ENCODE results near the gene PGPEP1. TPM values are rescaled to one million over a fixed set of nuclear protein-coding genes. Genes with fewer than 3 reads are reported as not detected.

PGPEP1 gene
- total and polyA plus RNA-seq, 11 donors = 22.5 to 58.6 (median 43.6) TPM

DNA sequence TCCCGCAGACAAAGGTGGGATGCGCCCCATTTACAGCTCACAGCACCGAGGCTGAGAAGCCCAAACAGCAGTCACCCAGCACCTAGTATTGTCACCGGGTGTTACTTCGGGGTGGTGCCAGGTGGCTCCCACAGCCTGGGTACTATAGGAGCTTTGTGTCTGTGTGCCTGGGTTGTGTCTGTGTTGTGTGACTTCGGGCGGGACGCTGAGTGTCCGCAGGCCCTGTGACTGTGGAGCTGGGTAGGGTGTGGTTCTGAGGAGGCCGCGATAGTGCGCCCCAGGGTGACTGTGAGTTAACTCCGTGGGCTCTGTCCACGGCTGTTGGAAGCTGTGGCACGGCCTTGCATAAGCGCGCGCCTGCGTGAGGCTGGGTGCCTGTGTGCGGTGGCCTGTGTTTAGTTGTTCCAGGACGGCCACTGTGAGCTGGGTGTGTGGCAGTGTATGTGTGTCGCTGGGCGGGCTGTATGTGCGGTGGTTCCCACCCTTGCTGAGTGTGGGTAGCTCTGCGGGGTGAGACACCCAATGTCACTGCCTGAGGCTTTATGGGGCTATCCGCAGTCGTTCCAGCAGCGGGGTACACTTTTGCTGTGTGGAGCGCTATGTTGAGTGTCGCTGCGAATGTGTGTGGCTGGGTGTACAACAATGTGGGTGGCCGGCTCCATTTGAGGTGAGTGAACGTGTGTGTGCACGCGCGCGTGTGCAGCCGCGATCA, 78.2 kb downstream of the PGPEP1 start:
- WGBS, 4 donors = 13 to 21% (median 15%) methylated on average over 25 to 39 of the region's 39 CpGs
- intact Hi-C loops (cut with DNase I) = loop anchor here in 3 of 10 donors (5.0 to 10.0 kb wide), 5 partner anchors 134 to 404 kb away; partner anchors contain the start of genes JUND (in 1 of the 3) and RAB3A (in 1 of the 3)

DNA sequence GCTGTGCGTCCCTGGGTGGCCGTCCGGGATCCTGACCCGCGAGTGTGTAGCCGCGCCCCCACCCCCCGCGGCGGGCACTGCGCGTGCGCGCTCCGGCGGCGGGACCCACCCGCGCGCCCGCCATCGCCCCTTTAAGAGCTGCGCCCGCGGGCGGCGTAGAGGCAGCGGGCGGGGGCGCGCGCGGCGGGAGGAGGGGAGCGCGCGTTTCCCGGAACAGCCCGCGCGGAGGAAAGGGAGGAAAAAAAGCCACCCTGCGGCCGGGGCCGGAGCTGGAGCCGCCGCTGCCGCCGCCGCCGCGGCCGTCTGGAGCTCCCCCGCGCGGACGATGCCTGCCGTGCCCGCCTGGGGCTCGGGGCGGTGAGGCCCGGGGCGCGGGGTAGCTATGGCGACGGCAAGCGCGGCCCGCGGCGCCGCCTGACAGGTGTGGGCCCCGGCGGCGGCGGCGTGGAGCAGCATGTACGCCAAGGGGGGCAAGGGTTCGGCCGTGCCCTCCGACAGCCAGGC, 78.8 kb downstream of the PGPEP1 start, which contains the start of gene SSBP4:
SSBP4 (plus strand) TSS at position 204 of the 504 bp plus-strand sequence; CDS start at position 455, 251 bp downstream.
- DNase-seq (peak; percentile 74 to 88 (median 84)), ATAC-seq (peak in 2 of 4 donors; percentile 10 to 22)
- Histone ChIP-seq H3K36me3 (no peaks in the 10 kb centered on the region), H3K4me3 (peak within 1 kb of the TSS; percentile 52 to 99 (median 80)), H3K4me1 (peaks cover 8 to 90% (median 69%) of the 10 kb centered on the region in 12 donors), H3K27ac (peak within 1 kb of the TSS; percentile 89 to 100 (median 95)), H3K9me3 (no peaks in the 10 kb centered on the region), H3K27me3 (peaks cover 0 to 22% (median 0%) of the 10 kb centered on the region in 9 donors)
- peak in 1 of 2 donors; percentile 50 for TF ChIP-seq POLR2A (IDR thresholded peaks at IDR 0.05)
- TF ChIP-seq, protein P1, sequence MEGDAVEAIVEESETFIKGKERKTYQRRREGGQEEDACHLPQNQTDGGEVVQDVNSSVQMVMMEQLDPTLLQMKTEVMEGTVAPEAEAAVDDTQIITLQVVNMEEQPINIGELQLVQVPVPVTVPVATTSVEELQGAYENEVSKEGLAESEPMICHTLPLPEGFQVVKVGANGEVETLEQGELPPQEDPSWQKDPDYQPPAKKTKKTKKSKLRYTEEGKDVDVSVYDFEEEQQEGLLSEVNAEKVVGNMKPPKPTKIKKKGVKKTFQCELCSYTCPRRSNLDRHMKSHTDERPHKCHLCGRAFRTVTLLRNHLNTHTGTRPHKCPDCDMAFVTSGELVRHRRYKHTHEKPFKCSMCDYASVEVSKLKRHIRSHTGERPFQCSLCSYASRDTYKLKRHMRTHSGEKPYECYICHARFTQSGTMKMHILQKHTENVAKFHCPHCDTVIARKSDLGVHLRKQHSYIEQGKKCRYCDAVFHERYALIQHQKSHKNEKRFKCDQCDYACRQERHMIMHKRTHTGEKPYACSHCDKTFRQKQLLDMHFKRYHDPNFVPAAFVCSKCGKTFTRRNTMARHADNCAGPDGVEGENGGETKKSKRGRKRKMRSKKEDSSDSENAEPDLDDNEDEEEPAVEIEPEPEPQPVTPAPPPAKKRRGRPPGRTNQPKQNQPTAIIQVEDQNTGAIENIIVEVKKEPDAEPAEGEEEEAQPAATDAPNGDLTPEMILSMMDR (IDR thresholded peaks at IDR 0.05) = peak in 8 of 12 donors; percentile 14 to 69 (median 45)
- 0 to 1% (median 1%) methylated on average over 16 to 80 of the region's 80 CpGs for WGBS, 4 donors
- intact Hi-C loops (cut with DNase I) = loop anchor here in 3 of 10 donors (5.0 to 10.0 kb wide), 5 partner anchors 134 to 404 kb away; partner anchors contain the start of genes JUND (in 1 of the 3) and RAB3A (in 1 of the 3)

More for the DNA sequence above, 78.2 kb downstream of the PGPEP1 start:
- Histone ChIP-seq H3K9me3 (no peaks in the 10 kb centered on the region), H3K4me3 (peak overlapping the region; percentile 7 to 99 (median 80)), H3K27ac (peak overlapping the region; percentile 89 to 100 (median 95)), H3K4me1 (peaks cover 8 to 88% (median 64%) of the 10 kb centered on the region in 12 donors), H3K36me3 (no peaks in the 10 kb centered on the region), H3K27me3 (peaks cover 0 to 22% (median 0%) of the 10 kb centered on the region in 9 donors)
- DNase-seq (peak; percentile 52 to 77 (median 56)), ATAC-seq (peak in 2 of 4 donors; percentile 0 to 2)
- no peak for TF ChIP-seq POLR2A (IDR thresholded peaks at IDR 0.05)
- TF ChIP-seq, protein P1 (IDR thresholded peaks at IDR 0.05) = no peak

Small RNA genes within 50 kb of the gene (microRNA-seq; reads per million reads assigned to microRNA genes)
- gene MIR3189 = 0 reads per million in 4 donors

Other genes starting within 250 kb of the PGPEP1 start
- gene MAST3, start 242.8 kb upstream of the PGPEP1 start, total RNA-seq = 1 to 10 TPM; 2.8 to 9.8 (median 5.2) TPM
- gene MAST3, start 242.8 kb upstream of the PGPEP1 start, polyA plus RNA-seq = 1 to 10 TPM; 1.5 to 2.9 TPM
- gene PIK3R2, start 187.4 kb upstream of the PGPEP1 start, total RNA-seq = 10 to 100 TPM; 17.9 to 28.6 (median 24.6) TPM
- gene PIK3R2, start 187.4 kb upstream of the PGPEP1 start, polyA plus RNA-seq = 1 to 10 TPM; 4.0 to 7.1 TPM
- 100 to 1,000 TPM in 2 of 9 donors, 10 to 100 TPM in 4, 1 to 10 TPM in 3; 9.0 to 455 (median 15.2) TPM for gene IFI30, start 166.8 kb upstream of the PGPEP1 start, total RNA-seq
- gene IFI30, start 166.8 kb upstream of the PGPEP1 start, polyA plus RNA-seq = 10 to 100 TPM in 1 of 2 donors, 1 to 10 TPM in 1; 8.9 to 27.1 TPM
- 10 to 100 TPM; 10.6 to 37.4 (median 14.8) TPM for gene MPV17L2, start 147.4 kb upstream of the PGPEP1 start, total RNA-seq
- gene MPV17L2, start 147.4 kb upstream of the PGPEP1 start, polyA plus RNA-seq = 10 to 100 TPM; 24.7 to 59.3 TPM
- 10 to 100 TPM in 8 of 9 donors, 1 to 10 TPM in 1; 6.9 to 39.2 (median 31.5) TPM for gene RAB3A, start 136.6 kb upstream of the PGPEP1 start, total RNA-seq
- gene RAB3A, start 136.6 kb upstream of the PGPEP1 start, polyA plus RNA-seq = 10 to 100 TPM; 17.2 to 20.1 TPM
- gene PDE4C, start 114.2 kb upstream of the PGPEP1 start, total RNA-seq = 1 to 10 TPM in 5 of 9 donors, under 1 TPM in 3, not detected in 1; 0.16 to 3.6 (median 1.1) TPM
- 1 to 10 TPM in 1 of 2 donors, under 1 TPM in 1; 0.82 to 4.6 TPM for gene PDE4C, start 114.2 kb upstream of the PGPEP1 start, polyA plus RNA-seq
- gene IQCN, start 66.1 kb upstream of the PGPEP1 start, total RNA-seq = 1 to 10 TPM in 4 of 9 donors, under 1 TPM in 5; 0.24 to 2.4 (median 0.75) TPM
- 1 to 10 TPM in 1 of 2 donors, under 1 TPM in 1; 0.28 to 2.8 TPM for gene IQCN, start 66.1 kb upstream of the PGPEP1 start, polyA plus RNA-seq
- gene JUND, start 59.0 kb upstream of the PGPEP1 start, total RNA-seq = 100 to 1,000 TPM in 7 of 9 donors, 10 to 100 TPM in 2; 80.2 to 352 (median 137) TPM
- gene JUND, start 59.0 kb upstream of the PGPEP1 start, polyA plus RNA-seq = 100 to 1,000 TPM; 114 to 236 TPM
- gene LSM4, start 17.5 kb upstream of the PGPEP1 start, total RNA-seq = 100 to 1,000 TPM in 5 of 9 donors, 10 to 100 TPM in 4; 65.8 to 167 (median 101) TPM
- gene LSM4, start 17.5 kb upstream of the PGPEP1 start, polyA plus RNA-seq = 100 to 1,000 TPM; 127 to 171 TPM
- 1 to 10 TPM in 4 of 9 donors, under 1 TPM in 5; 0.69 to 5.7 (median 0.99) TPM for gene GDF15, start 45.6 kb downstream of the PGPEP1 start, total RNA-seq
- under 1 TPM; 0.33 to 0.50 TPM for gene GDF15, start 45.6 kb downstream of the PGPEP1 start, polyA plus RNA-seq
- gene LRRC25, start 57.0 kb downstream of the PGPEP1 start, total RNA-seq = 10 to 100 TPM in 2 of 9 donors, 1 to 10 TPM in 6, under 1 TPM in 1; 0.83 to 33.0 (median 3.1) TPM
- gene LRRC25, start 57.0 kb downstream of the PGPEP1 start, polyA plus RNA-seq = 1 to 10 TPM in 1 of 2 donors, under 1 TPM in 1; 0.88 to 2.8 TPM
- 10 to 100 TPM; 23.5 to 89.8 (median 29.4) TPM for gene SSBP4, start 78.8 kb downstream of the PGPEP1 start, total RNA-seq
- 10 to 100 TPM; 29.1 to 37.3 TPM for gene SSBP4, start 78.8 kb downstream of the PGPEP1 start, polyA plus RNA-seq
- 10 to 100 TPM; 17.6 to 60.6 (median 24.0) TPM for gene ISYNA1, start 97.5 kb downstream of the PGPEP1 start, total RNA-seq
- gene ISYNA1, start 97.5 kb downstream of the PGPEP1 start, polyA plus RNA-seq = 10 to 100 TPM; 14.0 to 52.6 TPM
- 10 to 100 TPM in 4 of 9 donors, 1 to 10 TPM in 5; 5.9 to 17.8 (median 9.1) TPM for gene ELL, start 181.5 kb downstream of the PGPEP1 start, total RNA-seq
- gene ELL, start 181.5 kb downstream of the PGPEP1 start, polyA plus RNA-seq = 1 to 10 TPM; 6.2 to 7.3 TPM
- 100 to 1,000 TPM; 136 to 353 (median 157) TPM for gene FKBP8, start 203.0 kb downstream of the PGPEP1 start, total RNA-seq
- 100 to 1,000 TPM; 142 to 270 TPM for gene FKBP8, start 203.0 kb downstream of the PGPEP1 start, polyA plus RNA-seq
- gene KXD1, start 217.3 kb downstream of the PGPEP1 start, total RNA-seq = 100 to 1,000 TPM in 1 of 9 donors, 10 to 100 TPM in 8; 36.1 to 116 (median 46.7) TPM
- gene KXD1, start 217.3 kb downstream of the PGPEP1 start, polyA plus RNA-seq = 100 to 1,000 TPM in 1 of 2 donors, 10 to 100 TPM in 1; 36.9 to 106 TPM
- 100 to 1,000 TPM; 336 to 944 (median 761) TPM for gene UBA52, start 231.3 kb downstream of the PGPEP1 start, total RNA-seq
- gene UBA52, start 231.3 kb downstream of the PGPEP1 start, polyA plus RNA-seq = 100 to 1,000 TPM; 675 to 716 TPM
- 100 to 1,000 TPM in 2 of 9 donors, 10 to 100 TPM in 7; 42.9 to 205 (median 68.2) TPM for gene REX1BD, start 248.2 kb downstream of the PGPEP1 start, total RNA-seq
- 100 to 1,000 TPM in 1 of 2 donors, 10 to 100 TPM in 1; 46.8 to 101 TPM for gene REX1BD, start 248.2 kb downstream of the PGPEP1 start, polyA plus RNA-seq

All from heart left ventricle (tissue), 16 donors.